Left lung (tissue), 10 donors: Measurements from ENCODE around the gene DAZAP1. TPM values are rescaled to one million over a fixed set of nuclear protein-coding genes. Genes with fewer than 3 reads are reported as not detected.

Experiments
- ATAC-seq: fragments of 200-7000 bp; cut with Tn5 transposase; one replicate; pipeline ENCODE4 v1.9.1; 2020; ENCODE audit warnings: moderate library complexity
- DNase-seq, 4 donors: peaks; one replicate each; pipeline ENCODE4 v3.0.0-alpha.2; 2013 to 2020
- H3K27ac ChIP-seq, 2 donors: fragments of 200-600 bp; sonication (generic) in 1 of 2; one replicate each; pipeline versions ENCODE4 v1.5.0 to v1.8.0; 2020 to 2021
- H3K27me3 ChIP-seq, 2 donors: fragments of 200-600 bp; sonication (generic) in 1 of 2; one replicate each; pipeline versions ENCODE4 v1.5.0 to v1.8.0; 2020 to 2021
- H3K36me3 ChIP-seq, 2 donors: fragments of 200-600 bp; sonication (generic) in 1 of 2; one replicate each; pipeline versions ENCODE4 v1.5.0 to v1.8.0; 2020 to 2021
- H3K4me1 ChIP-seq, 2 donors: fragments of 200-600 bp; one replicate each; pipeline ENCODE4 v1.8.0; 2021
- H3K4me3 ChIP-seq, 2 donors: fragments of 200-600 bp; sonication (generic) in 1 of 2; one replicate each; pipeline versions ENCODE4 v1.5.0 to v1.8.0; 2020 to 2021; ENCODE audit warnings: mild to moderate bottlenecking in 1 of 2
- H3K9me3 ChIP-seq, 2 donors: fragments of 200-600 bp; sonication (generic) in 1 of 2; one replicate each; pipeline versions ENCODE4 v1.5.0 to v1.8.0; 2020 to 2021
- intact Hi-C, 2 donors: fragments of 100-400 bp; cut with DNase I; formaldehyde crosslinking; loops; one replicate each; pipeline versions ENCODE4 v1.11.2 to v1.14.2; 2022
- polyA plus RNA-seq, 6 donors: library from polyadenylated mRNA; unstranded; fragments of 120-200 nt; gene quantifications; one replicate each; pipeline ENCODE4 v1.2.1, GENCODE V29; 2013; ENCODE audit not compliant: insufficient read length in 6 of 6
- total RNA-seq, 2 donors: library from RNA; stranded (reverse); fragmentation: NEBNext Ultra II Directional; extraction: Animal tissue kit (Norgen Biotek cat#: 25700); gene quantifications; one replicate each; pipeline ENCODE4 v1.2.1, GENCODE V29; 2021
- TF ChIP-seq, protein P1 (sequence below), 2 donors: fragments of 200-600 bp; sonication (generic) in 1 of 2; IDR thresholded peaks; one replicate each; pipeline versions ENCODE4 v1.5.0 to v1.8.0; 2021; ENCODE audit warnings: antibody characterized with exemption in 2 of 2
- donor health status: DM: no; HTN: yes; CAD: no.
- donor health status: DM: no; HTN: no; CAD: no.

The DAZAP1 gene
- total and polyA plus RNA-seq, 8 donors = 86.4 to 132 (median 93.7) TPM

- Histone ChIP-seq H3K9me3 (no peaks in the 10 kb centered on the region), H3K4me3 (no peak overlapping the region), H3K27me3 (no peaks in the 10 kb centered on the region), H3K36me3 (peaks cover 0 to 80% of the 10 kb centered on the region in 2 donors), H3K27ac (no peak overlapping the region), H3K4me1 (peaks cover 0 to 13% of the 10 kb centered on the region in 2 donors)
- intact Hi-C loops = no loop called here
- DNase-seq (no peak), ATAC-seq (no peak)
- TF ChIP-seq, protein P1, sequence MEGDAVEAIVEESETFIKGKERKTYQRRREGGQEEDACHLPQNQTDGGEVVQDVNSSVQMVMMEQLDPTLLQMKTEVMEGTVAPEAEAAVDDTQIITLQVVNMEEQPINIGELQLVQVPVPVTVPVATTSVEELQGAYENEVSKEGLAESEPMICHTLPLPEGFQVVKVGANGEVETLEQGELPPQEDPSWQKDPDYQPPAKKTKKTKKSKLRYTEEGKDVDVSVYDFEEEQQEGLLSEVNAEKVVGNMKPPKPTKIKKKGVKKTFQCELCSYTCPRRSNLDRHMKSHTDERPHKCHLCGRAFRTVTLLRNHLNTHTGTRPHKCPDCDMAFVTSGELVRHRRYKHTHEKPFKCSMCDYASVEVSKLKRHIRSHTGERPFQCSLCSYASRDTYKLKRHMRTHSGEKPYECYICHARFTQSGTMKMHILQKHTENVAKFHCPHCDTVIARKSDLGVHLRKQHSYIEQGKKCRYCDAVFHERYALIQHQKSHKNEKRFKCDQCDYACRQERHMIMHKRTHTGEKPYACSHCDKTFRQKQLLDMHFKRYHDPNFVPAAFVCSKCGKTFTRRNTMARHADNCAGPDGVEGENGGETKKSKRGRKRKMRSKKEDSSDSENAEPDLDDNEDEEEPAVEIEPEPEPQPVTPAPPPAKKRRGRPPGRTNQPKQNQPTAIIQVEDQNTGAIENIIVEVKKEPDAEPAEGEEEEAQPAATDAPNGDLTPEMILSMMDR (IDR thresholded peaks at IDR 0.05) = no peak
Observed at GRCh38 chr19:1370579-1371361, 36.6 kb upstream of the DAZAP1 start.

- no peaks in the 10 kb centered on the region for H3K27me3 ChIP-seq
- no peaks in the 10 kb centered on the region for H3K9me3 ChIP-seq
- H3K4me3 ChIP-seq = no peak overlapping the region
- H3K36me3 ChIP-seq = peaks cover 0 to 76% of the 10 kb centered on the region in 2 donors
- DNase-seq = peak in 1 of 4 donors; percentile 57
- TF ChIP-seq, protein P1 (IDR thresholded peaks at IDR 0.05) = no peak
- no peak overlapping the region for H3K27ac ChIP-seq
- H3K4me1 ChIP-seq = peaks cover 0 to 1% of the 10 kb centered on the region in 2 donors
- ATAC-seq = no peak
- intact Hi-C loops = no loop called here
Observed at GRCh38 chr19:1373042-1373533, 34.3 kb upstream of the DAZAP1 start.

DNA sequence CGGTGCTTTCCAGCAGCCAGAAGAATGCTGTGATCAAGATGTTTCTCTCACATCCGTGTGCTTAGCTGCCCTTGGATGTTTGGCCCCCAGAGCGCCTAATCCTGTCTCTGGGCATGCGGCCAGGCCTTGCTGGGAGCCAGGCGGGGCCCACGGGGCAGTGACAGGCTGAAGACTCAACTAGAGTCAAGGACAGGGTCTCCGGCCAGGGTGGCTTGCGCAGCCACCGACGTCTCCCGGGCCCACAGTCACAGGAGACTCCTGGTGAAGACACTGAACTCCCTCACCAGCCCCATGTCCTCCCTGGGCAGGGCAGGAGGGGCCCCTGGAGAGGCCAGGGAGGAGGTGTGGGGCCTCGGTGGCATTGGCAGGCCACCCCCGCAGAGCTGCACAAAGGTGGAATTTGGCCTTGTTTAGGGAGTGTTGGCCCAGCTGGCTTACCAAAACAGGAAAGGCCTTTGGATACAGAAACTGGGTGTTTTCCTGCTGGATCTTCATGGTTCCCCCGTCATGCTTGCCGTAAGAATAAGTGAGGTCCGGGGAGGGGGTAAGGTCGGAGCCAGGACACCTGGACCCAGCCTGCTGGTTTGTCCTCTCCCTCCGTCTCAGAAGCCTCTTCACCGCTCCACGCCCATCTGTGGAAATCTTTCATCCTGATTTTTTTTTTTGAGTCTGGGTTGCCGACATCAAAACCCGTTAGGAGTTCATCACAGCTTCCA, 33.7 kb upstream of the DAZAP1 start:
- no peaks in the 10 kb centered on the region for H3K9me3 ChIP-seq
- H3K27ac ChIP-seq = no peak overlapping the region
- no peaks in the 10 kb centered on the region for H3K4me1 ChIP-seq
- DNase-seq (peak in 1 of 4 donors; percentile 71), ATAC-seq (no peak)
- intact Hi-C loops = no loop called here
- no peaks in the 10 kb centered on the region for H3K27me3 ChIP-seq
- peaks cover 0 to 77% of the 10 kb centered on the region in 2 donors for H3K36me3 ChIP-seq
- TF ChIP-seq, protein P1 (IDR thresholded peaks at IDR 0.05) = no peak
- no peak overlapping the region for H3K4me3 ChIP-seq

GRCh38 chr19:1374250-1374577, 33.2 kb upstream of the DAZAP1 start:
- intact Hi-C loops = no loop called here
- TF ChIP-seq, protein P1 (IDR thresholded peaks at IDR 0.05) = no peak
- ATAC-seq = no peak
- Histone ChIP-seq H3K4me3 (no peak overlapping the region), H3K27me3 (no peaks in the 10 kb centered on the region), H3K36me3 (peaks cover 0 to 74% of the 10 kb centered on the region in 2 donors), H3K4me1 (no peaks in the 10 kb centered on the region), H3K27ac (no peak overlapping the region), H3K9me3 (no peaks in the 10 kb centered on the region)
- DNase-seq = peak in 1 of 4 donors; percentile 30

GRCh38 chr19:1376415-1376805, 31.0 kb upstream of the DAZAP1 start:
- H3K36me3 ChIP-seq = peaks cover 0 to 52% of the 10 kb centered on the region in 2 donors
- intact Hi-C loops = no loop called here

More at GRCh38 chr19:1376415-1376805, 31.0 kb upstream of the DAZAP1 start:
- no peak for ATAC-seq
- Histone ChIP-seq H3K9me3 (no peaks in the 10 kb centered on the region), H3K4me1 (no peaks in the 10 kb centered on the region), H3K27me3 (no peaks in the 10 kb centered on the region), H3K4me3 (no peak overlapping the region), H3K27ac (no peak overlapping the region)
- peak in 1 of 4 donors; percentile 39 for DNase-seq
- TF ChIP-seq, protein P1 (IDR thresholded peaks at IDR 0.05) = no peak
